Heart right ventricle (tissue), 16 donors: Measurements from ENCODE around the gene SCAMP3. TPM values are rescaled to one million over a fixed set of nuclear protein-coding genes. Genes with fewer than 3 reads are reported as not detected.
"Not testable (repeated sequence)": the region's sequence is repeated elsewhere in the genome, so short reads cannot be mapped to it uniquely, and the experiment has no call there.

ENCODE experiments used
- ATAC-seq, 8 donors: fragments of 200-7000 bp; cut with Tn5 transposase; one replicate each; pipeline ENCODE4 v1.9.1; 2020; ENCODE audit warnings: mild to moderate bottlenecking in 8 of 8, moderate library complexity in 8 of 8, moderate number of reproducible peaks in 1 of 8
- DNase-seq, 2 donors: peaks; one replicate each; pipeline ENCODE4 v3.0.0-alpha.2; 2020
- H3K27ac ChIP-seq, 10 donors: fragments of 200-600 bp; sonication (generic) in 2 of 10; one replicate each; pipeline versions ENCODE4 v1.5.0 to v1.8.0; 2020 to 2022; ENCODE audit warnings: mild to moderate bottlenecking in 3 of 10
- H3K27me3 ChIP-seq, 7 donors: fragments of 200-600 bp; one replicate each; pipeline ENCODE4 v1.8.0; 2021 to 2022; ENCODE audit warnings: mild to moderate bottlenecking in 2 of 7
- H3K36me3 ChIP-seq, 9 donors: fragments of 200-600 bp; sonication (generic) in 1 of 9; one replicate each; pipeline versions ENCODE4 v1.5.0 to v1.8.0; 2020 to 2022; ENCODE audit warnings: mild to moderate bottlenecking in 2 of 9
- H3K4me1 ChIP-seq, 9 donors: fragments of 200-600 bp; sonication (generic) in 1 of 9; one replicate each; pipeline versions ENCODE4 v1.5.0 to v1.8.0; 2020 to 2022; ENCODE audit warnings: mild to moderate bottlenecking in 4 of 9
- H3K4me3 ChIP-seq, 10 donors: fragments of 200-600 bp; sonication (generic) in 2 of 10; one replicate each; pipeline versions ENCODE4 v1.5.0 to v1.8.0; 2020 to 2022; ENCODE audit warnings: mild to moderate bottlenecking in 7 of 10, moderate library complexity in 2 of 10
- H3K9me3 ChIP-seq, 11 donors: fragments of 200-600 bp in 10 of 11; sonication (generic) in 2 of 11; one replicate each; pipeline versions ENCODE4 v1.5.0 to v1.8.0; 2013 to 2022; ENCODE audit warnings: mild to moderate bottlenecking in 2 of 11, control low read depth in 1 of 11, moderate library complexity in 1 of 11
- WGBS, 2 donors: extraction: QIAGEN DNeasy Blood & Tissue Kit; methylation state at CpG; one replicate each; pipeline ENCODE4 v1.1.7; 2013; ENCODE audit warnings: inconsistent platforms in 1 of 2; 5-methylcytosine and 5-hydroxymethylcytosine counted together
- intact Hi-C, 10 donors: fragments of 100-400 bp; cut with DNase I; formaldehyde crosslinking; loops; one replicate each; pipeline versions ENCODE4 v1.11.1 to v1.14.2; 2022
- polyA plus RNA-seq, 2 donors: library from polyadenylated mRNA; stranded (reverse); fragments of 200-250 nt; gene quantifications; one replicate each; pipeline ENCODE4 v1.2.3, GENCODE V29; 2013
- total RNA-seq, 10 donors: library from RNA; stranded (reverse); fragmentation: NEBNext Ultra II Directional in 3 of 10; extraction: Animal tissue kit (Norgen Biotek cat#: 25700) in 3 of 10; gene quantifications; one replicate each; pipeline versions ENCODE4 v1.2.1 to v1.2.4, GENCODE V29; 2021 to 2023
- TF ChIP-seq, protein P1 (sequence below), 9 donors: fragments of 200-600 bp; sonication (generic) in 2 of 9; IDR thresholded peaks; one replicate each; pipeline versions ENCODE4 v1.5.0 to v1.8.0; 2021 to 2022; ENCODE audit warnings: antibody characterized with exemption in 9 of 9, mild to moderate bottlenecking in 5 of 9, moderate library complexity in 1 of 9
- donor health status: Arrhythmogenic right ventricular cardiomyopathy.
- donor health status: ischemic (EF 13 %, LVEDD 7.1; RV severe dilation, severe dysfunction).
- donor health status: healthy with polysubstance abuse.
- donor health status: DM: no; HTN: yes; CAD: no.
- donor health status: DM: no; HTN: no; CAD: no.
- donor health status: ischemic (EF 25% LVEDD 6.9; RV normal size, moderate dysfunction).
- donor health status: ischemic (EF 25% LVEDD 5.7; RV mildly dilated, moderate dysfunction).
- donor health status: healthy.
- donor health status: DM: yes; HTN: yes; CAD: no.
- donor health status: Ischemic cardiomyopathy.
- donor health status: ischemic (EF 35%, LVEDD 5.7; RV mildly dilated, moderate dysfunction).
- donor health status: nonischemic (EF 11% LVEDD 7.7; RV severe dilation, severe dysfunction).
- donor health status: DM: yes; HTN: yes; CAD: no.
- donor health status: PGD.
- donor health status: ischemic (EF 29% LVEDD 5.4; RV normal size, mild dysfunction).
- donor health status: nonischemic (EF 23%, LVEDD 6.1; RV moderate dilation, normal function).

Gene SCAMP3
- total and polyA plus RNA-seq, 12 donors: 47.9 to 109 (median 60.1) TPM

DNA sequence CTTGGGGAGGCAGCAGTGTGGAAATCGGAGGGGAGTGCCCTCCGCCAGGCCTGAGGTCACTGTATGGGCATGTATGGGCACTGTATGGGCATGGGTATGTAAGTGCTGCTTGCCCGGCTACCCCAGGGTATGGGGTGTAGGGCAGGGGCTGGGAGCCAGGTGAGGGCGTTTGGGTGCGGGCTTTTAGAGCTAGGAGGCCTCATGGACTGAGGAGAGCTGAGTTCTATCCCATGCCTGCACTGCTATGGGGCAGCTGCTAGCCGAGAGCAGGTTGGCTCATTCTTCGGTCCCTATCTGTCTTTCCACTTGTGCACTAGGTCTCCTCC, 33.7 kb upstream of the SCAMP3 start:
- ATAC-seq (peak in 2 of 8 donors; percentile 30 to 35), DNase-seq (no peak)
- Histone ChIP-seq H3K4me1 (peaks cover 2 to 14% (median 6%) of the 10 kb centered on the region in 9 donors), H3K27me3 (peaks cover 9 to 50% (median 32%) of the 10 kb centered on the region in 7 donors), H3K27ac (no peak overlapping the region), H3K4me3 (no peak overlapping the region), H3K36me3 (no peaks in the 10 kb centered on the region), H3K9me3 (no peaks in the 10 kb centered on the region)
- intact Hi-C loops: no loop called here
- TF ChIP-seq, protein P1, sequence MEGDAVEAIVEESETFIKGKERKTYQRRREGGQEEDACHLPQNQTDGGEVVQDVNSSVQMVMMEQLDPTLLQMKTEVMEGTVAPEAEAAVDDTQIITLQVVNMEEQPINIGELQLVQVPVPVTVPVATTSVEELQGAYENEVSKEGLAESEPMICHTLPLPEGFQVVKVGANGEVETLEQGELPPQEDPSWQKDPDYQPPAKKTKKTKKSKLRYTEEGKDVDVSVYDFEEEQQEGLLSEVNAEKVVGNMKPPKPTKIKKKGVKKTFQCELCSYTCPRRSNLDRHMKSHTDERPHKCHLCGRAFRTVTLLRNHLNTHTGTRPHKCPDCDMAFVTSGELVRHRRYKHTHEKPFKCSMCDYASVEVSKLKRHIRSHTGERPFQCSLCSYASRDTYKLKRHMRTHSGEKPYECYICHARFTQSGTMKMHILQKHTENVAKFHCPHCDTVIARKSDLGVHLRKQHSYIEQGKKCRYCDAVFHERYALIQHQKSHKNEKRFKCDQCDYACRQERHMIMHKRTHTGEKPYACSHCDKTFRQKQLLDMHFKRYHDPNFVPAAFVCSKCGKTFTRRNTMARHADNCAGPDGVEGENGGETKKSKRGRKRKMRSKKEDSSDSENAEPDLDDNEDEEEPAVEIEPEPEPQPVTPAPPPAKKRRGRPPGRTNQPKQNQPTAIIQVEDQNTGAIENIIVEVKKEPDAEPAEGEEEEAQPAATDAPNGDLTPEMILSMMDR (IDR thresholded peaks at IDR 0.05): no peak
- WGBS, 2 donors: 81 to 88% methylated on average over 7 of the region's 7 CpGs

DNA sequence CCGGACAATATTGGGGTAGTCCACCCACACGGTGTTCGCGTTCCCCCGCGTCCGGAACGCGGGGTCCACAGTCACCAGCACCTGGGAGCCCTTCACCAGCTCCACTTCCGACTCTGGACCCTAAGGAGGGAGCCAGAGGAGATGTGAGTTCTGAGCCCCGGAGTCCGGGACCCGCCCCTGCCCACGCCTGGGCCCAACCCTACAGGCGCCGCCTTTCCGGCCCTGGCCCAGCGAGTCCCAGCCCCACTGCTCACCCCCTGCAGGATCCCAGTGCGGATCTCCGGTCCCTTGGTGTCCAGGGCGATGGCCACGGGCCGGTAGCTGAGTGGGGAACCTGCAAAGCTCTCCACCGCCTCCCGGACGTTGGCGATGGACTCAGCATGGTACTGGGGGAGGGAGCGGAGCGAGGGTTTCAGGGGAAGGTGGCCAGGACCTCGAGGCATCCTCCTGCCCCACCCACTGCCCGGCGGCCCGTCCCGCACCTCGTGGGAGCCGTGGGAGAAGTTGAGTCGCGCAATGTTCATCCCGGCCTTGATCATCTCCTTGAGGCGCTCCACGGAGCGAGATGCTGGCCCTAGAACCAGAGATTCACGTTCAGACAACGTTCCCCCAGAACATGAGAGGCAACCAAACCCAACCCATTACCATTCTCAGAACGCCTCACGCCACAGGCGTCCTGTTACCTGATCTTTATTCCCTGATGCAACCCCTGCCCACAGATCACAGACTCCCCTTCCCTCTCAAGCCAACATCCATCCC, 33.2 kb upstream of the SCAMP3 start:
- peaks cover 9 to 50% (median 32%) of the 10 kb centered on the region in 7 donors for H3K27me3 ChIP-seq
- H3K4me3 ChIP-seq: peak overlapping the region in 7 of 10 donors; percentile 11 to 34 (median 23)
- 9 to 12% methylated on average over 47 of the region's 47 CpGs for WGBS, 2 donors
- intact Hi-C loops: no loop called here
- H3K9me3 ChIP-seq: no peaks in the 10 kb centered on the region
- DNase-seq (no peak), ATAC-seq (peak in 5 of 8 donors; percentile 13 to 55 (median 41))
- TF ChIP-seq, protein P1 (IDR thresholded peaks at IDR 0.05): no peak
- no peaks in the 10 kb centered on the region for H3K36me3 ChIP-seq
- peaks cover 2 to 14% (median 6%) of the 10 kb centered on the region in 9 donors for H3K4me1 ChIP-seq
- no peak overlapping the region for H3K27ac ChIP-seq

DNA sequence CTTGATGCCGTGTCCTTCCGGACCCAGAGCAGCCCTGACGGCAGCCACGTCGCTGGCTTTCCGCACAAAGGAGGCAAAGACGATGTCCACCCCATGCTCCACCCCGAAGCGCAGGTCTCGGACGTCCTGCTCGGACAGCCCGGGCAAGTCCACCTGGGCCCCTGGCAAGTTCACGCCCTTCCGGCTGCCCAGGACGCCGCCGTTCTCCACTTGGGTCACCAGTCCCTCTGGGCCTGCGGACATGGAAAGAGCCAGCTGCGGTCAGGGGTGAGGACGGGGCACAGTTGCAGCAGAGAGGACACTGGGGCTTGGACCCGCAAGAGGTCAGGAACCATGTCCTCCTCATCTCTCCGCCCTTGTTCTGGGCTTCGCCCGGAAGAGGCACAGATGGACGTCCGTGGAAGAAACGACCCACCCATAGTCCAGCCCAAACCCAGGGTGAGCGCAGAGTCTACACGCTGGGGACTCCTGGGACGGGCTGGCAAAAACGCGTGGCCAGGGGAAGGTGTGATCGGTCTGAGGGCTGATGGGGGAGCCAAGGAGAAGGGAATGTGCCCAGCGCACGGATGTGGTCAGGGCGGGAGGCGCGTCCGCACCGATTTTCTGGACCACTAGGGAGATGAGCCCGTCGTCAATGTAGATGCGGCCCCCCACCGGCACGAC, 32.5 kb upstream of the SCAMP3 start:
- H3K4me3 ChIP-seq: peak overlapping the region in 5 of 10 donors; percentile 17 to 34 (median 25)
- no peaks in the 10 kb centered on the region for H3K36me3 ChIP-seq
- H3K27me3 ChIP-seq: peaks cover 9 to 47% (median 33%) of the 10 kb centered on the region in 7 donors
- ATAC-seq (peak in 4 of 8 donors; percentile 12 to 24 (median 15)), DNase-seq (no peak)
- intact Hi-C loops: no loop called here
- TF ChIP-seq, protein P1 (IDR thresholded peaks at IDR 0.05): no peak
- 31 to 34% methylated on average over 46 of the region's 46 CpGs for WGBS, 2 donors
- no peaks in the 10 kb centered on the region for H3K9me3 ChIP-seq
- H3K4me1 ChIP-seq: peaks cover 2 to 14% (median 6%) of the 10 kb centered on the region in 9 donors
- H3K27ac ChIP-seq: no peak overlapping the region

- TF ChIP-seq, protein P1 (IDR thresholded peaks at IDR 0.05): no peak
- DNase-seq: no peak
- intact Hi-C loops: no loop called here
- Histone ChIP-seq H3K9me3 (no peaks in the 10 kb centered on the region), H3K4me1 (peaks cover 2 to 14% (median 6%) of the 10 kb centered on the region in 9 donors), H3K4me3 (no peak overlapping the region), H3K27me3 (peaks cover 9 to 47% (median 33%) of the 10 kb centered on the region in 7 donors), H3K27ac (no peak overlapping the region), H3K36me3 (no peaks in the 10 kb centered on the region)
- WGBS, 2 donors: 84 to 86% methylated on average over 17 of the region's 17 CpGs
- no peak for ATAC-seq
These were observed 31.1 kb upstream of the SCAMP3 start for GRCh38 chr1:155293086-155293749.

DNA sequence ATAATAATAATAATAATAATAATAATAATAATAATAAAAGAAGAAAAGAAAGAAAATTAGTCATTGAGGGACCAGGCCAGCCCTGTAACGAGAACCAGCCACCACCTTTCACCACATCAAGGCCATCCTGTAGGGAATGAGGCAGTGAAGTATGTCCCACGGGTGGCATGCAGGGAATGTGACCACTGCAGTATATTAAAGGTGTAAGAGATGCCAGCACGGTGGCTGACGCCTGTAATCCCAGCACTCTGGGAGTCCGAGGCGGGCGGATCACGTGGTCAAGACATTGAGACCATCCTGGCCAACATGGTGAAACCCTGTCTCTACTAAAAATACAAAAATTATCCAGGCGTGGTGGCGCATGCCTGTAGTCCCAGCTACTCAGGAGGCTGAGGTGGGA, 28.8 kb upstream of the SCAMP3 start:
- Histone ChIP-seq H3K27me3 (peaks cover 9 to 34% (median 22%) of the 10 kb centered on the region in 7 donors), H3K4me1 (peaks cover 2 to 14% (median 6%) of the 10 kb centered on the region in 9 donors)
- WGBS, 2 donors: 65 to 70% methylated on average over 10 of the region's 10 CpGs
- ATAC-seq, H3K9me3 ChIP-seq, H3K27ac ChIP-seq, H3K36me3 ChIP-seq, H3K4me3 ChIP-seq, DNase-seq, intact Hi-C loops: not testable (repeated sequence)
